Measurements from ENCODE around the gene PSMC3IP.
A peak's percentile ranks its signal among the peaks of the same experiment; 100 is the strongest.

The PSMC3IP gene

DNA sequence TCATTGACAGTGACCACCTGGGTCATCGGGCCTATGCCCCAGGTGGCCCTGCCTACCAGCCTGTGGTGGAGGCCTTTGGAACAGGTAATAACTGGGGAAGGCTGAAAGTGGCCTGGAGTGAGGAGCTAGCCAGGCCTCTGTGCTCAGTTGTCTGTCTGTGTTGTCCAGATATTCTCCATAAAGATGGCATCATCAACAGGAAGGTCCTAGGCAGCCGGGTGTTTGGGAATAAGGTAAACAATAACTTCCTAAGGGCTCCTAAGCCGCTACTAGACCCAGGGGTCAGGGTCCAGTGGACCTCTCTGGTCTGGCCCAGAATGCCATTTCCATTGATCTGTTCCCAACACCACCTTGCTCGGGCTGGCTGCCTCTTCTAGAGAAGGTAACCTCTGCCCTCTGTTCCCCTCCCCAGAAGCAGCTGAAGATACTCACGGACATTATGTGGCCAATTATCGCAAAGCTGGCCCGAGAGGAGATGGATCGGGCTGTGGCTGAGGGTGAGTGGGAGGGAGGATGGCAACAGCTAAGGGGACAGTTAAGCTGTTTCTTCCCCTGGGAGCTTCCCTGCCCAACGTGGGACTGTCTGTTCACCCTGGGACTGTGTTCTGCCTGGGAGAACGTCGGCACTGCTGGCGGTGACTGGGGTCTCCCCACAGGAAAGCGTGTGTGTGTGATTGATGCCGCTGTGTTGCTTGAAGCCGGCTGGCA, 12.6 kb downstream of the PSMC3IP start:
- Histone ChIP-seq H3K9me3 (ENCODE audit: control insufficient read depth, insufficient read depth, low read length) (no peaks in the 10 kb centered on the region), H3K27ac (ENCODE audit: low read depth, low read length) (no peak overlapping the region), H3K4me1 (ENCODE audit: control insufficient read depth, low read length) (peaks cover 33% of the 10 kb centered on the region), H3K36me3 (ENCODE audit: control insufficient read depth, low read length) (peaks cover 69% of the 10 kb centered on the region), H3K4me3 (ENCODE audit: low read length) (no peak overlapping the region), H3K79me2 (ENCODE audit: control insufficient read depth, low read length) (peaks cover 64% of the 10 kb centered on the region), H3K9me2 (replicated peaks; ENCODE audit: control insufficient read depth, low read length) (no peaks in the 10 kb centered on the region), H3K4me2 (ENCODE audit: low read length) (no peak overlapping the region), H3K27me3 (ENCODE audit: control insufficient read depth, low read length) (no peaks in the 10 kb centered on the region), H3F3A (ENCODE audit: control insufficient read depth, insufficient read depth) (peaks cover 4% of the 10 kb centered on the region; the same call in 1 of the 2 replicates), H4K20me1 (ENCODE audit: control insufficient read depth, insufficient read depth, low read depth, low read length) (no peaks in the 10 kb centered on the region)
- TF ChIP-seq, protein P1, sequence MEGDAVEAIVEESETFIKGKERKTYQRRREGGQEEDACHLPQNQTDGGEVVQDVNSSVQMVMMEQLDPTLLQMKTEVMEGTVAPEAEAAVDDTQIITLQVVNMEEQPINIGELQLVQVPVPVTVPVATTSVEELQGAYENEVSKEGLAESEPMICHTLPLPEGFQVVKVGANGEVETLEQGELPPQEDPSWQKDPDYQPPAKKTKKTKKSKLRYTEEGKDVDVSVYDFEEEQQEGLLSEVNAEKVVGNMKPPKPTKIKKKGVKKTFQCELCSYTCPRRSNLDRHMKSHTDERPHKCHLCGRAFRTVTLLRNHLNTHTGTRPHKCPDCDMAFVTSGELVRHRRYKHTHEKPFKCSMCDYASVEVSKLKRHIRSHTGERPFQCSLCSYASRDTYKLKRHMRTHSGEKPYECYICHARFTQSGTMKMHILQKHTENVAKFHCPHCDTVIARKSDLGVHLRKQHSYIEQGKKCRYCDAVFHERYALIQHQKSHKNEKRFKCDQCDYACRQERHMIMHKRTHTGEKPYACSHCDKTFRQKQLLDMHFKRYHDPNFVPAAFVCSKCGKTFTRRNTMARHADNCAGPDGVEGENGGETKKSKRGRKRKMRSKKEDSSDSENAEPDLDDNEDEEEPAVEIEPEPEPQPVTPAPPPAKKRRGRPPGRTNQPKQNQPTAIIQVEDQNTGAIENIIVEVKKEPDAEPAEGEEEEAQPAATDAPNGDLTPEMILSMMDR (IDR thresholded peaks at IDR 0.05; ENCODE audit: low read depth, low read length, poor library complexity, severe bottlenecking), result no peak
- no peak for TF ChIP-seq EZH2phosphoT487 (IDR thresholded peaks at IDR 0.05; ENCODE audit: borderline replicate concordance, low read length)

DNA sequence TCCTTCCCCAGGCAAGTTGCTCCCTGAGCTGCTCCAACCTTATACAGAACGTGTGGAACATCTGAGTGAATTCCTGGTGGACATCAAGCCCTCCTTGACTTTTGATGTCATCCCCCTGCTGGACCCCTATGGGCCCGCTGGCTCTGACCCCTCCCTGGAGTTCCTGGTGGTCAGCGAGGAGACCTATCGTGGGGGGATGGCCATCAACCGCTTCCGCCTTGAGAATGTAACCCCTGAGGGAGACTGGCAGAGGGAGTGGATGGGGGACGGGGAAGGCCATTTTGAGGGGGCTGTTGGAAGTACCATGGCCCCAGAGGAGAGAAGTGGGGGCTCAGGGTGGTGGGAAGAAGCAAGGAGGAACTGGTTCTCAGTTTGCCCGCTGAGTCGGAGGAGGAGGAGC, 13.6 kb downstream of the PSMC3IP start:
- Histone ChIP-seq H3K79me2 (ENCODE audit: control insufficient read depth, low read length) (peaks cover 56% of the 10 kb centered on the region), H4K20me1 (ENCODE audit: control insufficient read depth, insufficient read depth, low read depth, low read length) (no peaks in the 10 kb centered on the region), H3K9me2 (replicated peaks; ENCODE audit: control insufficient read depth, low read length) (no peaks in the 10 kb centered on the region), H3K36me3 (ENCODE audit: control insufficient read depth, low read length) (peaks cover 58% of the 10 kb centered on the region), H3K4me1 (ENCODE audit: control insufficient read depth, low read length) (peaks cover 33% of the 10 kb centered on the region), H3K27me3 (ENCODE audit: control insufficient read depth, low read length) (no peaks in the 10 kb centered on the region), H3K4me3 (ENCODE audit: low read length) (peak overlapping the region; percentile 88), H3K9me3 (ENCODE audit: control insufficient read depth, insufficient read depth, low read length) (no peaks in the 10 kb centered on the region), H3K27ac (ENCODE audit: low read depth, low read length) (no peak overlapping the region), H3K4me2 (ENCODE audit: low read length) (peak overlapping the region; percentile 73), H3F3A (ENCODE audit: control insufficient read depth, insufficient read depth) (peaks cover 4% of the 10 kb centered on the region; the same call in 1 of the 2 replicates)
- TF ChIP-seq EZH2phosphoT487 (IDR thresholded peaks at IDR 0.05; ENCODE audit: borderline replicate concordance, low read length), result no peak
- TF ChIP-seq, protein P1 (IDR thresholded peaks at IDR 0.05; ENCODE audit: low read depth, low read length, poor library complexity, severe bottlenecking), result no peak

DNA sequence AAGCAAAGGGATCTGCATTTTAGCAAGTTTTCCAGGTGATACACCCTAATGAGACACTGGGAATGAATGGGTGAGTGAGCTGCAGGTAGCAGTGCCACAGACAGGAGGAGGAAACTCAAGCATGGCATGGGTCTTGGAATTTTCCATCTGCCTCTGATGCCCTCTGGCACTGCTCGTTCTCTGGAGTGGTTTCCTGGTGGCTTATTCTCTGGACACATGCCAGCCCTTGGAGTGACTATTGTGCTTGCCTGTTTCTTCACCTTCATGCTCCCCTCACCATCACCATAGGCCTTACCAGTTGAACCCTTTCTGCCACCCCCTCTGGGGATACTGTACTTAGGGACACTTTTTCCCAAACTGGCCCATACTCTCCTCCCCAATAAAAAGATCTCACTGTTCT, 14.0 kb downstream of the PSMC3IP start:
- Histone ChIP-seq H3K27ac (ENCODE audit: low read depth, low read length) (peak overlapping the region; percentile 58; the same call in 1 of the 2 replicates), H3K36me3 (ENCODE audit: control insufficient read depth, low read length) (peaks cover 54% of the 10 kb centered on the region), H3K9me3 (ENCODE audit: control insufficient read depth, insufficient read depth, low read length) (no peaks in the 10 kb centered on the region), H3K4me1 (ENCODE audit: control insufficient read depth, low read length) (peaks cover 33% of the 10 kb centered on the region), H4K20me1 (ENCODE audit: control insufficient read depth, insufficient read depth, low read depth, low read length) (no peaks in the 10 kb centered on the region), H3K4me2 (ENCODE audit: low read length) (peak overlapping the region; percentile 73), H3K9me2 (replicated peaks; ENCODE audit: control insufficient read depth, low read length) (no peaks in the 10 kb centered on the region), H3K4me3 (ENCODE audit: low read length) (peak overlapping the region; percentile 88), H3F3A (ENCODE audit: control insufficient read depth, insufficient read depth) (peaks cover 4% of the 10 kb centered on the region; the same call in 1 of the 2 replicates), H3K79me2 (ENCODE audit: control insufficient read depth, low read length) (peaks cover 52% of the 10 kb centered on the region), H3K27me3 (ENCODE audit: control insufficient read depth, low read length) (no peaks in the 10 kb centered on the region)
- TF ChIP-seq, protein P1 (IDR thresholded peaks at IDR 0.05; ENCODE audit: low read depth, low read length, poor library complexity, severe bottlenecking), result no peak
- TF ChIP-seq EZH2phosphoT487 (IDR thresholded peaks at IDR 0.05; ENCODE audit: borderline replicate concordance, low read length), result no peak

Data from DOHH2 (cell line).